Measurements from ENCODE around the gene PRKG1. TPM values are rescaled to one million over a fixed set of nuclear protein-coding genes. Genes with fewer than 3 reads are reported as not detected.

Gene PRKG1
- total RNA-seq, 1 experiment from 2014 or later, result 0.21 TPM

GRCh38 chr10:51663086-51663485, 588.8 kb downstream of the PRKG1 start:
- intact Hi-C loops (cut with micrococcal nuclease; ENCODE audit: unreplicated experiment), result no loop called here
- Mint-ChIP-seq H3K27me3 (ENCODE audit: unreplicated experiment) (no peaks in the 10 kb centered on the region), H3K9me3 (ENCODE audit: low read depth, unreplicated experiment) (no peaks in the 10 kb centered on the region), H3K27ac (ENCODE audit: unreplicated experiment) (no peak overlapping the region), H3K36me3 (ENCODE audit: insufficient read depth, unreplicated experiment) (no peaks in the 10 kb centered on the region), H3K4me1 (ENCODE audit: low read depth, unreplicated experiment) (peaks cover 6% of the 10 kb centered on the region), H3K4me3 (ENCODE audit: low read depth, unreplicated experiment) (no peak overlapping the region)
- CTCF ChIA-PET, result interaction anchor here (0.7 kb wide), 1 partner anchor 28 kb away, joined by 3 read pairs; no protein-coding TSS in a partner anchor
- TF ChIP-seq CTCF (IDR thresholded peaks at IDR 0.05; ENCODE audit: unreplicated experiment), result no peak
- no TSS peak for BruUV-seq (replicated peaks)
- no peak for DNase-seq

GRCh38 chr10:51666456-51666855, 592.2 kb downstream of the PRKG1 start:
- Mint-ChIP-seq H3K36me3 (ENCODE audit: insufficient read depth, unreplicated experiment) (no peaks in the 10 kb centered on the region), H3K27me3 (ENCODE audit: unreplicated experiment) (no peaks in the 10 kb centered on the region), H3K4me1 (ENCODE audit: low read depth, unreplicated experiment) (peaks cover 8% of the 10 kb centered on the region), H3K9me3 (ENCODE audit: low read depth, unreplicated experiment) (no peaks in the 10 kb centered on the region), H3K4me3 (ENCODE audit: low read depth, unreplicated experiment) (no peak overlapping the region), H3K27ac (ENCODE audit: unreplicated experiment) (no peak overlapping the region)
- no TSS peak for BruUV-seq (replicated peaks)
- CTCF ChIA-PET, result no interaction called here
- no peak for TF ChIP-seq CTCF (IDR thresholded peaks at IDR 0.05; ENCODE audit: unreplicated experiment)
- DNase-seq, result no peak
- intact Hi-C loops (cut with micrococcal nuclease; ENCODE audit: unreplicated experiment), result no loop called here

GRCh38 chr10:51667678-51668335, 593.5 kb downstream of the PRKG1 start:
- no peak overlapping the region for H3K27ac Mint-ChIP-seq (ENCODE audit: unreplicated experiment)
- DNase-seq, result no peak
- H3K36me3 Mint-ChIP-seq (ENCODE audit: insufficient read depth, unreplicated experiment), result no peaks in the 10 kb centered on the region
- intact Hi-C loops (cut with micrococcal nuclease; ENCODE audit: unreplicated experiment), result no loop called here
- no peaks in the 10 kb centered on the region for H3K27me3 Mint-ChIP-seq (ENCODE audit: unreplicated experiment)
- CTCF ChIA-PET, result no interaction called here
- no peak for TF ChIP-seq CTCF (IDR thresholded peaks at IDR 0.05; ENCODE audit: unreplicated experiment)
- BruUV-seq (replicated peaks), result no TSS peak
- H3K4me1 Mint-ChIP-seq (ENCODE audit: low read depth, unreplicated experiment), result peaks cover 8% of the 10 kb centered on the region
- H3K4me3 Mint-ChIP-seq (ENCODE audit: low read depth, unreplicated experiment), result no peak overlapping the region
- peaks cover 5% of the 10 kb centered on the region for H3K9me3 Mint-ChIP-seq (ENCODE audit: low read depth, unreplicated experiment)

GRCh38 chr10:51668336-51668689, 594.0 kb downstream of the PRKG1 start:
- BruUV-seq (replicated peaks), result no TSS peak
- Mint-ChIP-seq H3K4me1 (ENCODE audit: low read depth, unreplicated experiment) (peaks cover 8% of the 10 kb centered on the region), H3K36me3 (ENCODE audit: insufficient read depth, unreplicated experiment) (no peaks in the 10 kb centered on the region), H3K9me3 (ENCODE audit: low read depth, unreplicated experiment) (peaks cover 5% of the 10 kb centered on the region), H3K4me3 (ENCODE audit: low read depth, unreplicated experiment) (no peak overlapping the region), H3K27me3 (ENCODE audit: unreplicated experiment) (no peaks in the 10 kb centered on the region), H3K27ac (ENCODE audit: unreplicated experiment) (no peak overlapping the region)
- intact Hi-C loops (cut with micrococcal nuclease; ENCODE audit: unreplicated experiment), result no loop called here
- no peak for TF ChIP-seq CTCF (IDR thresholded peaks at IDR 0.05; ENCODE audit: unreplicated experiment)
- no peak for DNase-seq
- CTCF ChIA-PET, result no interaction called here
